Ovary (tissue), 3 donors: Measurements from ENCODE around the gene GABRG3.

Experiments
- EP300 ChIP-seq: sonication (generic); formaldehyde crosslinking; IDR thresholded peaks from one replicate; pipeline ENCODE4 v1.6.1; 2017; ENCODE audit warnings: antibody characterized with exemption
- POLR2A ChIP-seq: fragments of 450-650 bp; IDR thresholded peaks from one replicate; pipeline ENCODE4 v1.6.1; 2017; ENCODE audit warnings: antibody characterized with exemption, mild to moderate bottlenecking, moderate library complexity
- TF ChIP-seq, protein P1 (sequence below), 3 donors: fragments of 450-650 bp in 2 of 3; fragments of 200-600 bp in 1 of 3; IDR thresholded peaks; one replicate each; pipeline versions ENCODE4 v1.5.1 to v1.8.0; 2016 to 2022; ENCODE audit warnings: antibody characterized with exemption in 3 of 3, mild to moderate bottlenecking in 1 of 3
- donor health status: DM: no; HTN: no; CAD: no.

GRCh38 chr15:27485265-27485664 is 514.3 kb downstream of the GABRG3 start:
- TF ChIP-seq, protein P1, sequence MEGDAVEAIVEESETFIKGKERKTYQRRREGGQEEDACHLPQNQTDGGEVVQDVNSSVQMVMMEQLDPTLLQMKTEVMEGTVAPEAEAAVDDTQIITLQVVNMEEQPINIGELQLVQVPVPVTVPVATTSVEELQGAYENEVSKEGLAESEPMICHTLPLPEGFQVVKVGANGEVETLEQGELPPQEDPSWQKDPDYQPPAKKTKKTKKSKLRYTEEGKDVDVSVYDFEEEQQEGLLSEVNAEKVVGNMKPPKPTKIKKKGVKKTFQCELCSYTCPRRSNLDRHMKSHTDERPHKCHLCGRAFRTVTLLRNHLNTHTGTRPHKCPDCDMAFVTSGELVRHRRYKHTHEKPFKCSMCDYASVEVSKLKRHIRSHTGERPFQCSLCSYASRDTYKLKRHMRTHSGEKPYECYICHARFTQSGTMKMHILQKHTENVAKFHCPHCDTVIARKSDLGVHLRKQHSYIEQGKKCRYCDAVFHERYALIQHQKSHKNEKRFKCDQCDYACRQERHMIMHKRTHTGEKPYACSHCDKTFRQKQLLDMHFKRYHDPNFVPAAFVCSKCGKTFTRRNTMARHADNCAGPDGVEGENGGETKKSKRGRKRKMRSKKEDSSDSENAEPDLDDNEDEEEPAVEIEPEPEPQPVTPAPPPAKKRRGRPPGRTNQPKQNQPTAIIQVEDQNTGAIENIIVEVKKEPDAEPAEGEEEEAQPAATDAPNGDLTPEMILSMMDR (IDR thresholded peaks at IDR 0.05), result no peak
- TF ChIP-seq POLR2A, result no peak
- TF ChIP-seq EP300, result no peak
